Tibial nerve (tissue), 4 donors: ENCODE data around the gene ABR.

Experiments
- CTCF ChIP-seq, 5 experiments: fragments of 200-600 bp in 3 of 5; fragments of 450-650 bp in 2 of 5; sonication (generic) in 3 of 5; IDR thresholded peaks; one replicate each; pipeline ENCODE4 v1.5.1; 2016 to 2019; ENCODE audit warnings: antibody characterized with exemption in 5 of 5, mild to moderate bottlenecking in 3 of 5, moderate library complexity in 2 of 5
- EP300 ChIP-seq, 2 donors: sonication (generic); formaldehyde crosslinking; IDR thresholded peaks; one replicate each; pipeline ENCODE4 v1.6.1; 2017; ENCODE audit warnings: antibody characterized with exemption in 2 of 2, mild to moderate bottlenecking in 1 of 2
- POLR2A ChIP-seq, 2 donors: fragments of 450-650 bp; IDR thresholded peaks; one replicate each; pipeline ENCODE4 v1.6.1; 2017; ENCODE audit warnings: antibody characterized with exemption in 2 of 2, mild to moderate bottlenecking in 2 of 2, moderate library complexity in 2 of 2

- TF ChIP-seq CTCF (IDR thresholded peaks at IDR 0.05) (no peak), POLR2A (IDR thresholded peaks at IDR 0.05) (no peak), EP300 (IDR thresholded peaks at IDR 0.05) (no peak)
Measured at GRCh38 chr17:1099242-1099641, 80.5 kb downstream of the ABR start.
